A673 (cell line): ENCODE measurements around the gene EXT2.

ENCODE experiments used
- EZH2 ChIP-seq: fragments of 200-600 bp; sonication (generic); IDR thresholded peaks from 2 replicates; pipeline ENCODE4 v1.6.1; 2017; ENCODE audit warnings: borderline replicate concordance, low read depth, mild to moderate bottlenecking, mixed read lengths, antibody characterized with exemption, low read length; ENCODE audit not compliant: poor library complexity, severe bottlenecking
- TF ChIP-seq, protein P1 (sequence below): fragments of 300-800, 200-600 bp; sonication (generic); conservative IDR thresholded peaks from 2 replicates; pipeline ENCODE4 v1.5.1; 2017; ENCODE audit warnings: low read depth, mild to moderate bottlenecking, antibody characterized with exemption, low read length, moderate library complexity, mixed read lengths

DNA sequence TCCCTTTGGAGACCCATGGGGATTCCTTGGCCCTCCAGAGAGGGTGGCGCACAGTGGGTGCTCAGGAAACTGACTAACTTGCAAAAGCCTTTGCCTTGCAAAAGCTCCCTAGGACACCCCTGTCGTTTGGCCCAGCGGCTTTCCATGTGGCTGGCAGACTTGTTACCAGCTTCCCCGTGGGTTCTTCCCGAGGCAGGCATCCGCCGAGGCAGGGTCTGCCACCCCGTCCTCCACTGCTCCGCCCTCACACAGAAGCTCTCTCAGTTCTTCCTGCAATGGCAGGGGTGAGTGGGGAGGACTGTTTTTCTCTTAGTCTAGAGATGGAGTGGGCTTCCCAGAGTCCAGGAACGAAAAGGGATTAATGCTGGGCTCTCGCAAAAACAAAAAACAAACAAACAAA, 191.4 kb downstream of the EXT2 start:
- TF ChIP-seq EZH2: no peak
- TF ChIP-seq, protein P1, sequence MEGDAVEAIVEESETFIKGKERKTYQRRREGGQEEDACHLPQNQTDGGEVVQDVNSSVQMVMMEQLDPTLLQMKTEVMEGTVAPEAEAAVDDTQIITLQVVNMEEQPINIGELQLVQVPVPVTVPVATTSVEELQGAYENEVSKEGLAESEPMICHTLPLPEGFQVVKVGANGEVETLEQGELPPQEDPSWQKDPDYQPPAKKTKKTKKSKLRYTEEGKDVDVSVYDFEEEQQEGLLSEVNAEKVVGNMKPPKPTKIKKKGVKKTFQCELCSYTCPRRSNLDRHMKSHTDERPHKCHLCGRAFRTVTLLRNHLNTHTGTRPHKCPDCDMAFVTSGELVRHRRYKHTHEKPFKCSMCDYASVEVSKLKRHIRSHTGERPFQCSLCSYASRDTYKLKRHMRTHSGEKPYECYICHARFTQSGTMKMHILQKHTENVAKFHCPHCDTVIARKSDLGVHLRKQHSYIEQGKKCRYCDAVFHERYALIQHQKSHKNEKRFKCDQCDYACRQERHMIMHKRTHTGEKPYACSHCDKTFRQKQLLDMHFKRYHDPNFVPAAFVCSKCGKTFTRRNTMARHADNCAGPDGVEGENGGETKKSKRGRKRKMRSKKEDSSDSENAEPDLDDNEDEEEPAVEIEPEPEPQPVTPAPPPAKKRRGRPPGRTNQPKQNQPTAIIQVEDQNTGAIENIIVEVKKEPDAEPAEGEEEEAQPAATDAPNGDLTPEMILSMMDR: no peak
